ENCODE data around the gene HDGFL2.

DNA sequence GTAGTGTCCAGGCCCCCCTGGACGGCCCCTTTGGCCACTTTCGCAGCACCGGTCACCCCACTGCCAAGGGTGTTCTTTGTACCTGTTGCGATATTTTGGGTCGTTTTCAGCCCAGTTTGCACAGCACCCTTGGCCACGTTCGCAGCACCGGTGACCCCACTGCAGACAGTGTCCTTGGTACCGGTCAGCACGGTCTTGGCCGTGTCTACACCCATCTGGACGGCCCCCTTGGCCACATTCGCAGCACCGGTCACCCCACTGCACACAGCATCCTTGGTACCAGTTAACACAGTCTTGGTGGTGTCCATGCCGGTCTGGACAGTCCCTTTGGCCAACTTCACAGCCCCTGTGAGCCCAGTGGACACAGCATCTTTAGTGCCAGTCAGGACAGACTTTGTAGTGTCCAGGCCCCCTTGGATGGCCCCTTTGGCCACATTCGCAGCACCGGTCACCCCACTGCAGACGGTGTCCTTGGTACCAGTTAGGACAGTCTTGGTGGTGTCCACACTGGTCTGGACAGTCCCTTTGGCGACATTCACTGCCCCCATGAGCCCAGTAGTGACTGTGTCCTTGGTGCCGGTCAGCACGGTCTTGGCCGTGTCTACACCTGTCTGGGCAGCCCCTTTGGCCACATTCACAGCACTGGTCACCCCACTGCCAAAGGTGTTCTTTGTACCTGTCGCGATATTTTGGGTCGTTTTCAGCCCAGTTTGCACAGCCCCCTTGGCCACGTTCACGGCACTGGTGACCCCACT is 39.4 kb downstream of the HDGFL2 start:
- TF ChIP-seq CTCF (IDR thresholded peaks at IDR 0.05) = no peak
- no peak for TF ChIP-seq POLR2A (IDR thresholded peaks at IDR 0.05)
